ENCODE data around the gene STAU1. TPM values are rescaled to one million over a fixed set of nuclear protein-coding genes. Genes with fewer than 3 reads are reported as not detected.

The STAU1 gene
- polyA plus RNA-seq, 1 donor (not counting 4 experiments of a cell fraction or from before 2014, with no cell fraction given): 55.3 TPM

- Histone ChIP-seq H3K4me1 (ENCODE audit: control insufficient read depth, extremely low read depth, insufficient read depth, low read length) (peaks cover 12% of the 10 kb centered on the region), H3K27ac (ENCODE audit: control insufficient read depth, insufficient read depth, low read length) (no peak overlapping the region), H3K79me2 (ENCODE audit: control insufficient read depth, insufficient read depth, low read length) (peaks cover 45% of the 10 kb centered on the region), H3K9me1 (ENCODE audit: control insufficient read depth, extremely low read depth, insufficient read depth, low read length) (no peaks in the 10 kb centered on the region), H2AFZ (ENCODE audit: control insufficient read depth, low read length) (no peak overlapping the region), H3K4me3 (ENCODE audit: control insufficient read depth in 2 of 3, extremely low read depth in 1 of 3, insufficient read depth in 2 of 3, low read depth in 1 of 3, low read length in 3 of 3) (no peak overlapping the region), H3K9me3 (ENCODE audit: control insufficient read depth, low read depth, low read length) (no peaks in the 10 kb centered on the region), H3K9ac (ENCODE audit: control insufficient read depth, extremely low read depth, insufficient read depth, low read length) (no peak overlapping the region), H3K27me3 (ENCODE audit: control insufficient read depth, extremely low read depth, insufficient read depth, low read length) (no peaks in the 10 kb centered on the region), H3K36me3 (ENCODE audit: control insufficient read depth in 2 of 2, extremely low read depth in 1 of 2, insufficient read depth in 2 of 2, low read length in 2 of 2) (no peaks in the 10 kb centered on the region), H4K20me1 (ENCODE audit: control insufficient read depth, extremely low read depth, insufficient read depth, low read length) (peaks cover 2% of the 10 kb centered on the region), H3K4me2 (ENCODE audit: control insufficient read depth, extremely low read depth, insufficient read depth, low read depth, low read length) (no peak overlapping the region)
- DNase-seq (ENCODE audit: low read depth, low spot score) (no peak), FAIRE-seq (no peak)
- TF ChIP-seq EZH2 (IDR thresholded peaks at IDR 0.05; ENCODE audit: low read length): no peak
- TF ChIP-seq, protein P1, sequence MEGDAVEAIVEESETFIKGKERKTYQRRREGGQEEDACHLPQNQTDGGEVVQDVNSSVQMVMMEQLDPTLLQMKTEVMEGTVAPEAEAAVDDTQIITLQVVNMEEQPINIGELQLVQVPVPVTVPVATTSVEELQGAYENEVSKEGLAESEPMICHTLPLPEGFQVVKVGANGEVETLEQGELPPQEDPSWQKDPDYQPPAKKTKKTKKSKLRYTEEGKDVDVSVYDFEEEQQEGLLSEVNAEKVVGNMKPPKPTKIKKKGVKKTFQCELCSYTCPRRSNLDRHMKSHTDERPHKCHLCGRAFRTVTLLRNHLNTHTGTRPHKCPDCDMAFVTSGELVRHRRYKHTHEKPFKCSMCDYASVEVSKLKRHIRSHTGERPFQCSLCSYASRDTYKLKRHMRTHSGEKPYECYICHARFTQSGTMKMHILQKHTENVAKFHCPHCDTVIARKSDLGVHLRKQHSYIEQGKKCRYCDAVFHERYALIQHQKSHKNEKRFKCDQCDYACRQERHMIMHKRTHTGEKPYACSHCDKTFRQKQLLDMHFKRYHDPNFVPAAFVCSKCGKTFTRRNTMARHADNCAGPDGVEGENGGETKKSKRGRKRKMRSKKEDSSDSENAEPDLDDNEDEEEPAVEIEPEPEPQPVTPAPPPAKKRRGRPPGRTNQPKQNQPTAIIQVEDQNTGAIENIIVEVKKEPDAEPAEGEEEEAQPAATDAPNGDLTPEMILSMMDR (optimal IDR thresholded peaks at IDR 0.05 in 1 of 3, IDR thresholded peaks at IDR 0.05 in 1 of 3, conservative IDR thresholded peaks at IDR 0.05 in 1 of 3; ENCODE audit: extremely low read depth in 1 of 3, insufficient read depth in 2 of 3, low read length in 3 of 3): no peak
- dilution Hi-C loops (cut with MboI; ENCODE audit: extremely low pct_ligation_motif_present, low sequenced_read_pairs): no loop called here
These were observed 31.0 kb downstream of the STAU1 start for GRCh38 chr20:49157146-49157545.

- no peak overlapping the region for H3K9ac ChIP-seq (ENCODE audit: control insufficient read depth, extremely low read depth, insufficient read depth, low read length)
- H3K27ac ChIP-seq (ENCODE audit: control insufficient read depth, insufficient read depth, low read length): no peak overlapping the region
- H3K9me1 ChIP-seq (ENCODE audit: control insufficient read depth, extremely low read depth, insufficient read depth, low read length): no peaks in the 10 kb centered on the region
- TF ChIP-seq, protein P1 (optimal IDR thresholded peaks at IDR 0.05 in 1 of 3, IDR thresholded peaks at IDR 0.05 in 1 of 3, conservative IDR thresholded peaks at IDR 0.05 in 1 of 3; ENCODE audit: extremely low read depth in 1 of 3, insufficient read depth in 2 of 3, low read length in 3 of 3): no peak
- no peak for TF ChIP-seq EZH2 (IDR thresholded peaks at IDR 0.05; ENCODE audit: low read length)
- dilution Hi-C loops (cut with MboI; ENCODE audit: extremely low pct_ligation_motif_present, low sequenced_read_pairs): no loop called here
- peaks cover 6% of the 10 kb centered on the region for H3K4me1 ChIP-seq (ENCODE audit: control insufficient read depth, extremely low read depth, insufficient read depth, low read length)
- H3K4me2 ChIP-seq (ENCODE audit: control insufficient read depth, extremely low read depth, insufficient read depth, low read depth, low read length): no peak overlapping the region
- peaks cover 2 to 4% of the 10 kb centered on the region in 2 experiments for H3K36me3 ChIP-seq (ENCODE audit: control insufficient read depth in 2 of 2, extremely low read depth in 1 of 2, insufficient read depth in 2 of 2, low read length in 2 of 2)
- no peak overlapping the region for H3K4me3 ChIP-seq (ENCODE audit: control insufficient read depth in 2 of 3, extremely low read depth in 1 of 3, insufficient read depth in 2 of 3, low read depth in 1 of 3, low read length in 3 of 3)
- DNase-seq (ENCODE audit: low read depth, low spot score) (no peak), FAIRE-seq (no peak)
- H3K27me3 ChIP-seq (ENCODE audit: control insufficient read depth, extremely low read depth, insufficient read depth, low read length): no peaks in the 10 kb centered on the region
- H3K9me3 ChIP-seq (ENCODE audit: control insufficient read depth, low read depth, low read length): no peaks in the 10 kb centered on the region
- H2AFZ ChIP-seq (ENCODE audit: control insufficient read depth, low read length): no peak overlapping the region
- peaks cover 2% of the 10 kb centered on the region for H4K20me1 ChIP-seq (ENCODE audit: control insufficient read depth, extremely low read depth, insufficient read depth, low read length)
- H3K79me2 ChIP-seq (ENCODE audit: control insufficient read depth, insufficient read depth, low read length): peaks cover 42% of the 10 kb centered on the region
These were observed 31.7 kb downstream of the STAU1 start for GRCh38 chr20:49156481-49156880.
